Measurements from ENCODE around the gene VDAC1. TPM values are rescaled to one million over a fixed set of nuclear protein-coding genes. Genes with fewer than 3 reads are reported as not detected.

Gene VDAC1
- total and polyA plus RNA-seq, 2 of the 8 experiments (the other 6 are each of a cell fraction or from before 2014, with no cell fraction given) = 111 to 301 TPM

DNA sequence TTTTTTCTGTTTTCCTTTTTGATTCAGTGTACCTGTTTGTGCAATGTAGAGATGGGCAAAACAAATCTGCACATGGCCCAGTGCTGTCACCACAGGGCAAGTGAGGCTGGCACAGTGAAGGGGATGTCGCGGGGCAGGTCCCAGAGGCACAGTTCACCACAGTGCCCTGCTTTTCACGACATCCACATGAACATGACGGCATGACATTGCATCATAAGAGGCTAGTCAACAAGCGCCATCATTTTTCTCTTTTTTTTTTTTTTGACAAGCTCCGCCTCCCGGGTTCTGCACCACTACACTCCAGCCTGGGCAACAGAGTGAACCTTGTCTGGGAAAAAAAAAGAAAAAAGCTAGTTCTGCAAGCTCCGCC lies 42.9 kb upstream of the VDAC1 start:
- FAIRE-seq = no peak
- WGBS, 2 experiments (ENCODE audit: extremely low coverage in 1 of 2, insufficient coverage in 1 of 2, insufficient read length in 1 of 2, insufficient replicate concordance in 2 of 2, low coverage in 1 of 2, low lambda C conversion rate in 2 of 2, missing lambda C conversion rate in 1 of 2) = 87% methylated on average over 5 of the region's 8 CpGs; no CpG with 5 or more reads in 1 of the 2 experiments
- no peak for DNase-seq (ENCODE audit: low read depth in 1 of 2, low spot score in 2 of 2)
- ChIA-PET POLR2A (ENCODE audit: partially characterized antibody) (interaction anchor here (0.6 kb wide), 1 partner anchor 37 kb away, joined by 3 read pairs; no protein-coding TSS in a partner anchor), CTCF (ENCODE audit: partially characterized antibody) (interaction anchor here (5.7 to 16.4 kb wide), 2 partner anchors 8 to 96 kb away, joined by 68 to 629 read pairs; no protein-coding TSS in a partner anchor)
- Histone ChIP-seq H3K27ac (ENCODE audit: low read depth, low read length) (no peak overlapping the region), H4K91ac (replicated peaks; ENCODE audit: insufficient read length, low read length) (peak overlapping the region; percentile 97), H2AFZ (ENCODE audit: low read length) (no peak overlapping the region), H3K9ac (replicated peaks in 1 of 4; ENCODE audit: extremely low read depth in 1 of 4, low read depth in 3 of 4, low read length in 3 of 4) (no peak overlapping the region), H3K4me1 (replicated peaks in 1 of 4; ENCODE audit: control insufficient read depth in 3 of 4, insufficient read depth in 4 of 4, low read length in 3 of 4) (peaks cover 5 to 22% (median 15%) of the 10 kb centered on the region in 4 experiments), H2BK20ac (ENCODE audit: low read length) (0 out of 2 replicates have a peak overlapping the region, but pooled peaks have one; percentile 40), H2BK120ac (replicated peaks; ENCODE audit: low read depth, low read length) (peak overlapping the region; percentile 99), H3K4ac (replicated peaks; ENCODE audit: insufficient read length, low read depth, low read length) (no peak overlapping the region), H4K5ac (ENCODE audit: insufficient read length, low read depth, low read length) (peak overlapping the region; percentile 6), H2BK12ac (ENCODE audit: low read depth, low read length) (peak overlapping the region; percentile 97; the same call in 1 of the 2 replicates), H4K8ac (ENCODE audit: extremely low read depth, insufficient read depth, low read length) (no peak overlapping the region), H3K79me1 (ENCODE audit: low read depth, low read length) (no peaks in the 10 kb centered on the region), H3K79me2 (ENCODE audit: control insufficient read depth in 1 of 2, insufficient read depth in 2 of 2, low read length in 2 of 2) (no peaks in the 10 kb centered on the region), H3K23ac (ENCODE audit: insufficient read length) (no peak overlapping the region), H3K56ac (replicated peaks; ENCODE audit: insufficient read length, low read depth, low read length) (no peak overlapping the region), H3K4me2 (ENCODE audit: insufficient read depth in 1 of 2, low read depth in 2 of 2, low read length in 2 of 2) (peak overlapping the region in 1 of 2 experiments; percentile 42; a peak in 1 of 4 replicates), H2AK5ac (ENCODE audit: low read depth, low read length) (no peak overlapping the region), H3K36me3 (ENCODE audit: control insufficient read depth in 2 of 4, insufficient read depth in 4 of 4, low read length in 3 of 4) (no peaks in the 10 kb centered on the region), H2BK15ac (ENCODE audit: low read length) (0 out of 2 replicates have a peak overlapping the region, but pooled peaks have one; percentile 65), H3K4me3 (ENCODE audit: extremely low read depth in 1 of 4, insufficient read depth in 2 of 4, low read depth in 3 of 4, low read length in 4 of 4) (no peak overlapping the region), H3K9me3 (ENCODE audit: insufficient read depth in 2 of 2, low read depth in 1 of 2, low read length in 1 of 2) (no peaks in the 10 kb centered on the region), H4K20me1 (replicated peaks in 1 of 2; ENCODE audit: control insufficient read depth in 1 of 2, insufficient read depth in 2 of 2, low read length in 2 of 2) (no peaks in the 10 kb centered on the region), H3K18ac (ENCODE audit: extremely low read depth, low read length) (peak overlapping the region; percentile 42), H3K27me3 (replicated peaks in 1 of 4; ENCODE audit: control insufficient read depth in 3 of 4, extremely low read depth in 1 of 4, insufficient read depth in 3 of 4, low read length in 3 of 4) (peaks cover 0 to 3% (median 0%) of the 10 kb centered on the region in 4 experiments; a peak in 3 of 7 replicates), H3K23me2 (ENCODE audit: low read depth, low read length) (no peaks in the 10 kb centered on the region; the same call in 1 of the 2 replicates), H2BK5ac (ENCODE audit: low read depth, low read length) (peak overlapping the region; percentile 95; the same call in 1 of the 2 replicates), H3K14ac (ENCODE audit: insufficient read length) (no peak overlapping the region)
- peak; percentile 59; the same call in 1 of the 2 replicates for TF ChIP-seq CEBPB (IDR thresholded peaks at IDR 0.05; ENCODE audit: low read depth, low read length)
- TF ChIP-seq ZNF274 (IDR thresholded peaks at IDR 0.05; ENCODE audit: borderline replicate concordance, extremely low read depth, low read length) = no peak

Data from H1 (cell line).